H1 (cell line): ENCODE results near the gene CACNA1C. TPM values are rescaled to one million over a fixed set of nuclear protein-coding genes. Genes with fewer than 3 reads are reported as not detected.

ENCODE experiments used
- CTCF ChIA-PET: fragments of 300-600 bp; sonication (Branson Sonifier 250); formaldehyde crosslinking; loops from one replicate; lab custom pipeline; 2021; ENCODE audit not compliant: partially characterized antibody; lab: Charles Lee
- POLR2A ChIA-PET: fragments of 300-600 bp; sonication (Branson Sonifier 250); formaldehyde crosslinking; loops from one replicate; lab custom pipeline; 2021; ENCODE audit warnings: inconsistent platforms; ENCODE audit not compliant: partially characterized antibody; lab: Charles Lee
- DNase-seq, 2 experiments: peaks; one replicate each; pipeline versions ENCODE4 v3.0.0 to v3.0.0-alpha.2; 2010 to 2022; ENCODE audit warnings: low spot score in 2 of 2, low read depth in 1 of 2, mixed read lengths in 1 of 2
- FAIRE-seq: peaks from 2 replicates; lab custom pipeline; 2011; peaks lifted over from hg19 to GRCh38; lab: Jason Lieb, UNC
- H2AFZ ChIP-seq: 2 replicates; pipeline ENCODE4 v1.8.1; 2012; ENCODE audit warnings: low read length, inconsistent platforms
- H2AK5ac ChIP-seq: 2 replicates; pipeline ENCODE4 v1.6.1; 2013; ENCODE audit warnings: low read depth, low read length
- H2BK120ac ChIP-seq: replicated peaks from 2 replicates; pipeline ENCODE3; 2013; ENCODE audit warnings: low read depth, low read length, inconsistent platforms
- H2BK12ac ChIP-seq: 2 replicates; pipeline ENCODE4 v1.6.1; 2013; ENCODE audit warnings: low read depth, low read length
- H2BK15ac ChIP-seq: 2 replicates; pipeline ENCODE4 v1.6.1; 2013; ENCODE audit warnings: low read length
- H2BK20ac ChIP-seq: 2 replicates; pipeline ENCODE4 v1.6.1; 2013; ENCODE audit warnings: low read length
- H2BK5ac ChIP-seq: 2 replicates; pipeline ENCODE4 v1.6.1; 2013; ENCODE audit warnings: low read depth, low read length
- H3K14ac ChIP-seq: 2 replicates; pipeline ENCODE4 v1.6.1; 2013; ENCODE audit warnings: inconsistent platforms; ENCODE audit not compliant: insufficient read length
- H3K18ac ChIP-seq: 2 replicates; pipeline ENCODE4 v1.6.1; 2013; ENCODE audit warnings: low read length; ENCODE audit errors: extremely low read depth
- H3K23ac ChIP-seq: 2 replicates; pipeline ENCODE4 v1.6.1; 2013; ENCODE audit warnings: inconsistent platforms; ENCODE audit not compliant: insufficient read length
- H3K23me2 ChIP-seq: 2 replicates; pipeline ENCODE4 v1.6.1; 2013; ENCODE audit warnings: low read depth, low read length
- H3K27ac ChIP-seq: 2 replicates; pipeline ENCODE4 v1.6.1; 2011; ENCODE audit warnings: low read depth, low read length, inconsistent platforms
- H3K27me3 ChIP-seq, 4 experiments: replicated peaks in 1 of 4; 1 replicate in 1 of 4; 2 replicates in 3 of 4; pipeline versions ENCODE4 v1.6.1 to v1.8.1; 2011 to 2013; ENCODE audit warnings: low read length in 3 of 4, mild to moderate bottlenecking in 3 of 4, inconsistent platforms in 2 of 4, mixed read lengths in 2 of 4, moderate library complexity in 1 of 4; ENCODE audit not compliant: control insufficient read depth in 3 of 4, insufficient read depth in 3 of 4; ENCODE audit errors: extremely low read depth in 1 of 4
- H3K36me3 ChIP-seq, 4 experiments: 2 replicates each; pipeline versions ENCODE4 v1.6.1 to v1.8.1; 2011 to 2013; ENCODE audit warnings: mild to moderate bottlenecking in 4 of 4, low read length in 3 of 4, moderate library complexity in 2 of 4, control low read depth in 1 of 4, inconsistent platforms in 1 of 4; ENCODE audit not compliant: insufficient read depth in 4 of 4, control insufficient read depth in 2 of 4
- H3K4ac ChIP-seq: replicated peaks from 2 replicates; pipeline ENCODE3; 2013; ENCODE audit warnings: low read length, low read depth, mixed read lengths, inconsistent platforms; ENCODE audit not compliant: insufficient read length
- H3K4me1 ChIP-seq, 4 experiments: replicated peaks in 1 of 4; 1 replicate in 1 of 4; 2 replicates in 3 of 4; pipeline versions ENCODE4 v1.6.1 to v1.8.1; 2011 to 2013; ENCODE audit warnings: low read length in 3 of 4, inconsistent platforms in 2 of 4, mixed read lengths in 1 of 4; ENCODE audit not compliant: insufficient read depth in 4 of 4, control insufficient read depth in 3 of 4
- H3K4me2 ChIP-seq, 2 experiments: 2 replicates each; pipeline versions ENCODE4 v1.6.1 to v1.8.1; 2011 to 2013; ENCODE audit warnings: low read depth in 2 of 2, low read length in 2 of 2, control low read depth in 1 of 2, inconsistent platforms in 1 of 2, mild to moderate bottlenecking in 1 of 2; ENCODE audit not compliant: insufficient read depth in 1 of 2
- H3K4me3 ChIP-seq, 4 experiments: fragments of 200-600, 300-600 bp in 1 of 4; sonication (generic), shearing (Covaris generic), sonication (Bioruptor Twin) in 1 of 4; 2 replicates each; pipeline versions ENCODE4 v1.5.1 to v1.8.1; 2011 to 2016; ENCODE audit warnings: low read length in 4 of 4, low read depth in 3 of 4, control low read depth in 2 of 4, inconsistent platforms in 2 of 4, mild to moderate bottlenecking in 2 of 4, mixed read lengths in 1 of 4, moderate library complexity in 1 of 4; ENCODE audit not compliant: insufficient read depth in 2 of 4; ENCODE audit errors: extremely low read depth in 1 of 4
- H3K56ac ChIP-seq: replicated peaks from 2 replicates; pipeline ENCODE3; 2013; ENCODE audit warnings: low read depth, mild to moderate bottlenecking, mixed read lengths, low read length, inconsistent platforms; ENCODE audit not compliant: insufficient read length
- H3K79me1 ChIP-seq: 2 replicates; pipeline ENCODE4 v1.6.1; 2013; ENCODE audit warnings: low read depth, low read length, control low read depth
- H3K79me2 ChIP-seq, 2 experiments: 2 replicates each; pipeline versions ENCODE4 v1.6.1 to v1.8.1; 2012 to 2013; ENCODE audit warnings: low read length in 2 of 2, mild to moderate bottlenecking in 2 of 2, inconsistent platforms in 1 of 2; ENCODE audit not compliant: insufficient read depth in 2 of 2, control insufficient read depth in 1 of 2
- H3K9ac ChIP-seq, 4 experiments: replicated peaks in 1 of 4; 1 replicate in 1 of 4; 2 replicates in 3 of 4; pipeline versions ENCODE4 v1.6.1 to v1.8.1; 2011 to 2013; ENCODE audit warnings: low read depth in 3 of 4, low read length in 3 of 4, control low read depth in 2 of 4, mild to moderate bottlenecking in 2 of 4, moderate library complexity in 2 of 4, inconsistent platforms in 1 of 4; ENCODE audit errors: extremely low read depth in 1 of 4
- H3K9me3 ChIP-seq, 2 experiments: 2 replicates each; pipeline versions ENCODE4 v1.6.1 to v1.8.1; 2012 to 2013; ENCODE audit warnings: mild to moderate bottlenecking in 2 of 2, moderate library complexity in 2 of 2, control low read depth in 1 of 2, inconsistent platforms in 1 of 2, low read depth in 1 of 2, low read length in 1 of 2, mixed read lengths in 1 of 2; ENCODE audit not compliant: insufficient read depth in 2 of 2
- H4K20me1 ChIP-seq, 2 experiments: replicated peaks in 1 of 2; 2 replicates each; pipeline versions ENCODE3 to v1.8.1; 2011 to 2013; ENCODE audit warnings: inconsistent platforms in 2 of 2, low read length in 2 of 2, mild to moderate bottlenecking in 1 of 2; ENCODE audit not compliant: insufficient read depth in 2 of 2, control insufficient read depth in 1 of 2
- H4K5ac ChIP-seq: 2 replicates; pipeline ENCODE4 v1.6.1; 2013; ENCODE audit warnings: low read length, low read depth, mixed read lengths, inconsistent platforms; ENCODE audit not compliant: insufficient read length
- H4K8ac ChIP-seq: 2 replicates; pipeline ENCODE4 v1.8.0; 2013; ENCODE audit warnings: mild to moderate bottlenecking, moderate library complexity, low read length, inconsistent platforms; ENCODE audit not compliant: insufficient read depth; ENCODE audit errors: extremely low read depth
- H4K91ac ChIP-seq: replicated peaks from 2 replicates; pipeline ENCODE3; 2013; ENCODE audit warnings: low read length, mixed read lengths, inconsistent platforms; ENCODE audit not compliant: insufficient read length
- ASH2L ChIP-seq: fragments of 200-600, 300-600 bp; sonication (generic); IDR thresholded peaks from one replicate; pipeline ENCODE4 v1.7.1; 2017; ENCODE audit warnings: low read length
- ATF2 ChIP-seq: IDR thresholded peaks from 2 replicates; pipeline ENCODE4 v1.6.1; 2012; ENCODE audit warnings: low read length, inconsistent platforms
- ATF3 ChIP-seq: IDR thresholded peaks from 2 replicates; pipeline ENCODE4 v1.6.1; 2011; ENCODE audit warnings: low read depth, mild to moderate bottlenecking, low read length; ENCODE audit not compliant: insufficient read depth
- CEBPB ChIP-seq: IDR thresholded peaks from 2 replicates; pipeline ENCODE4 v1.6.1; 2012; ENCODE audit warnings: low read depth, low read length
- TBP ChIP-seq: IDR thresholded peaks from 2 replicates; pipeline ENCODE4 v1.6.1; 2011; ENCODE audit warnings: low read depth, low read length, improper control_type of control experiment
- WGBS, 2 experiments: shearing (Covaris generic) in 1 of 2; methylation state at CpG; one replicate each; pipeline versions ENCODE4 v1.1.6 to v1.1.7; 2013 to 2015; ENCODE audit warnings: low lambda C conversion rate in 2 of 2, mixed read lengths in 2 of 2, inconsistent platforms in 1 of 2, low coverage in 1 of 2, missing lambda C conversion rate in 1 of 2; ENCODE audit not compliant: insufficient replicate concordance in 2 of 2, insufficient coverage in 1 of 2, insufficient read length in 1 of 2; ENCODE audit errors: extremely low coverage in 1 of 2, missing lambda C conversion rate in 1 of 2; 5-methylcytosine and 5-hydroxymethylcytosine counted together
- polyA plus RNA-seq, 7 experiments: library from polyadenylated mRNA; depleted of rRNA in 3 of 7; stranded (reverse) in 5 of 7; unstranded in 2 of 7; fragments of >200 nt in 5 of 7; fragments of 200-250 nt in 2 of 7; gene quantifications; 1 replicate in 5 of 7; 2 replicates in 1 of 7; 4 replicates in 1 of 7; pipeline versions ENCODE4 v1.2.1 to v1.2.3, GENCODE V29; 2011 to 2013; ENCODE audit warnings: missing spikeins in 2 of 7, mixed read lengths in 2 of 7
- total RNA-seq: library from RNA; stranded (reverse); fragmentation: NEBNext Ultra II Directional; extraction: Animal tissue kit (Norgen Biotek cat#: 25700); gene quantifications from 2 replicates; pipeline ENCODE4 v1.2.1, GENCODE V29; 2021

The CACNA1C gene
- total and polyA plus RNA-seq, 2 of the 8 experiments (the other 6 are each of a cell fraction or from before 2014, with no cell fraction given) = 1.3 TPM

GRCh38 chr12:2291947-2292346 lies 239.2 kb downstream of the CACNA1C start:
- H3K9ac ChIP-seq = no peak overlapping the region
- no peak overlapping the region for H2BK5ac ChIP-seq
- H3K79me2 ChIP-seq = no peaks in the 10 kb centered on the region
- H2AK5ac ChIP-seq = no peak overlapping the region
- H3K4ac ChIP-seq = no peak overlapping the region
- H3K56ac ChIP-seq = no peak overlapping the region
- H3K4me2 ChIP-seq = no peak overlapping the region
- 89% methylated on average over 3 of the region's 3 CpGs; no CpG with 5 or more reads in 1 of the 2 experiments for WGBS, 2 experiments
- TF ChIP-seq TBP = no peak
- TF ChIP-seq ATF2 = no peak
- TF ChIP-seq ATF3 = no peak
- TF ChIP-seq ASH2L = no peak
- TF ChIP-seq CEBPB = no peak
- TF ChIP-seq, all 59 proteins: peak for 0
- Histone ChIP-seq H2BK20ac (no peak overlapping the region), H2BK120ac (no peak overlapping the region), H3K27me3 (no peaks in the 10 kb centered on the region), H3K23ac (no peak overlapping the region), H3K36me3 (no peaks in the 10 kb centered on the region), H3K14ac (no peak overlapping the region), H4K8ac (no peak overlapping the region), H2BK15ac (no peak overlapping the region), H3K23me2 (no peaks in the 10 kb centered on the region), H3K27ac (no peak overlapping the region), H4K20me1 (no peaks in the 10 kb centered on the region), H3K18ac (no peak overlapping the region), H2BK12ac (no peak overlapping the region), H3K9me3 (no peaks in the 10 kb centered on the region), H3K4me1 (peaks cover 3 to 7% (median 3%) of the 10 kb centered on the region in 4 experiments), H4K5ac (no peak overlapping the region), H4K91ac (no peak overlapping the region), H3K79me1 (no peaks in the 10 kb centered on the region), H3K4me3 (no peak overlapping the region), H2AFZ (no peak overlapping the region)
- DNase-seq (no peak), FAIRE-seq (no peak)
- POLR2A ChIA-PET = interaction anchor here (0.6 kb wide), 1 partner anchor 615 kb away, joined by 3 read pairs; no protein-coding TSS in a partner anchor
- CTCF ChIA-PET = interaction anchor here (0.6 to 13.0 kb wide), 41 partner anchors 8 to 1625 kb away, joined by 3 to 252 read pairs (median 4); partner anchors contain the start of gene CACNA1C
